AML-193 (cell line): Measurements from ENCODE around the gene GPC3.

Source experiments
- DNase-seq, 2 experiments: peaks; one replicate each; lab custom pipeline; 2025; lab: John Stamatoyannopoulos, UW

GPC3 gene

DNA sequence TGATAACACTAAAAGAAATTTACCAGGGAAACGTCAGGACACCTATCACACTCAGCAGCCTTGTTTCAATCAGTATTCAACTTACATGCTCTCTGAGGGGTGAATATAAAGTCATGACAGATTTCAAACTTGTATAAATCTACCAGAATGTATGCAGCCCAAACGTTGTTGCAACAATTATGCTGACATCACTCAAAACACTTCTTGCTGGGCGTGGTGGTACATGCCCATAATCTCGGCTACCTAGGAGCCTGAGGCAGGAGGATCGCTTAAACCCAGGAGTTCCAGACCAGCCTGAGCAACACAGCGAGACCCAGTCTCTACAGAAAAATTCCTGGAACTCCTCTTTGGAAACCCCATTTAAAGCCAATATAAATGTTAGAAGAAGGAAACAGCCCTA is 303.5 kb downstream of the GPC3 start:
- no peak for DNase-seq

DNA sequence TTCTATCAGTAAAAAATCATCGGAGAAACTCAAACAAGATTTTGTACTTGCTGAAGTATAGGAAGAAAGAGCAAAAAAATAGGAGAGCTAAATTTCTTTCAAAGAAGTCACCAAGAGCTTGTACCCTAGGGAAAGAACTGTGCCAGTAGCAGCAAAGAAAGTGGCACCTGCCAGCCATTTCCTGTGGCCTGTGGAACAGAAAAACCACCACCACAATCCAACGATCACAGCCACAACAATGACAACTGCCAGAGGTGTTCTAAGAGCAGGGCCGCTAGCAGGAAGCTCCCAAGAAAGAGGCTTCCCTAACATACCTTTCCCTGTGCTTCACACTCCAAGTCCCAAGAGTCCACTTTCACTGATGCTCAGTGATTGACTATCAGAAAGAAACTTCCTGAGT is 304.0 kb downstream of the GPC3 start:
- DNase-seq: no peak

DNA sequence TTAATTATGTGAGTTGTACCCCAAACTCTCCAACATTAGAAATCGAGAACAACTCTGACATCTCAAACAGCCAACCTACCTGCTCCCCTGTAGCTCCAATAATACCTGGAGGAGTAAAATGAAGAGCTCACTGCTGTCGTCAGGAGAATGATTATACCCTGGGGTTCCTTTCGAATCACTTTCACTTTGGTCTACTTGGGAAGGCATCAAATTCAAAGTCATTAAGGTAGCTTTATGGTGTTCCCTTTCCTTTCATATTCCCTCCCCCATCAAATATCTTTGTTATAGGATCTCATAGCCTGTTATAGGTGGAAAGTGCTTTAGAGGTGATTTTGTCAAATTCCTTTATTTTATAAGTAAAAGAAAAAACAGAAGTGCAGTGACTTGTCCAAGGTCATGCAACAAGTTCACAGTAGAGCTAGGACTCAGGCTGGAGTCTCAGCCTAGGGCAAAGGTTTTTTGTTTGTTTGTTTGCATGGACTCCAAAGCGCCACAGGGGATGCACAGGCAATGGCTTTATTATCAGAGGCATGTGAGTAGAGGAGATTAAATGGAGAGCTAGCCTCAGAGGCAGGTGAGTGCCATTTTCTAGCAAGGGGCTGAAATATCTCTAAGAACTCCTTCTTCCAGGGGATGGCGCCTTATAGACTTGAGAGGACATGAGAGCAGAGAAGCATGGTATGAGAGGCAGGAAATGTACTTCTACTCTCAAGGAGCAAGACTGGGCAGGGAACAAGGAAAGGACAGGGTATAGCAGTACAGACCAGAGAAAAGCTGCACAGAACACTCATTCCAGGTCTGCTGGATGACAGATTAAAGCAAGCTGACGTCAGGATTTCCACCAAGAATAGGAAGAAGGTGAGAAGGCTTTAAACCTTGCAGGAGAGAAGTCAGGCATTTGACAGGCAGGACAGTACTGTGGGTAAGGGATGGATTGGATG is 308.0 kb downstream of the GPC3 start:
- DNase-seq: no peak

DNA sequence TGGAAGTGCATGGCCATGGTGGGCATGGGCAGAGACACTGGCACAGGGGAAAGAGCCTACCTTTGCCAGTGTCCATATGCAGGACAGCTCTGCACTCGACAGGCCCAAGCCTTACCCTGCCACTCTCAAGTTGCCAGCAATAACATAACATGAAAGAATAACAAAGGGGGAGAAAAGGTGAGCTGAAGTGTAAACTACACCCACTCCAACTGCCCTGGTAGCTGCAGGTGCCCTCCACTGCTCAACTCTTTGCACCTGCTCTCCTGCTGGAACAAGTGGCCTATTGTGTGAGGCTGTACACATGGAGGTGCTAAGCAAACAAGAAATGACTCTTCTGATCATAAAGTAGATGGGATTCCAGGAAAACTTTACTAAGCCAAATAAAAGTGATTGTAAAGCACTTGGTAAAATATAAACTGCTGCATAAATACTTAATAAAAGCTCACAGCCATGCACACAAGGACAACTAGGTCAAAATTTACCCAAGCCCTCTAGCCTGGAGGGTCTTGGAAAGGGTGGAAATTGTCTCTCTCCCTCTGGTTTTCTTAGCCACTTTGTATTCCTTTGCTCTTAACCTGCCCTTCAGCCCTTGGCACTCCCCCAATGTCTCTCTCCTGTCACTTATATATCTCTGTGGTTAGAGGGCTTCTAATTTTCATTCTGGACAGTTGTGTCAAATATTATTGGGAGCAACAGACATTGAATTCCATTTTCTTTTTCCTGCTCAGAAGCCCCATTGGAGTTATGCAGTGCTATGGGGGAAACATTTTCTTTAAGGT is 308.9 kb downstream of the GPC3 start:
- no peak for DNase-seq

DNA sequence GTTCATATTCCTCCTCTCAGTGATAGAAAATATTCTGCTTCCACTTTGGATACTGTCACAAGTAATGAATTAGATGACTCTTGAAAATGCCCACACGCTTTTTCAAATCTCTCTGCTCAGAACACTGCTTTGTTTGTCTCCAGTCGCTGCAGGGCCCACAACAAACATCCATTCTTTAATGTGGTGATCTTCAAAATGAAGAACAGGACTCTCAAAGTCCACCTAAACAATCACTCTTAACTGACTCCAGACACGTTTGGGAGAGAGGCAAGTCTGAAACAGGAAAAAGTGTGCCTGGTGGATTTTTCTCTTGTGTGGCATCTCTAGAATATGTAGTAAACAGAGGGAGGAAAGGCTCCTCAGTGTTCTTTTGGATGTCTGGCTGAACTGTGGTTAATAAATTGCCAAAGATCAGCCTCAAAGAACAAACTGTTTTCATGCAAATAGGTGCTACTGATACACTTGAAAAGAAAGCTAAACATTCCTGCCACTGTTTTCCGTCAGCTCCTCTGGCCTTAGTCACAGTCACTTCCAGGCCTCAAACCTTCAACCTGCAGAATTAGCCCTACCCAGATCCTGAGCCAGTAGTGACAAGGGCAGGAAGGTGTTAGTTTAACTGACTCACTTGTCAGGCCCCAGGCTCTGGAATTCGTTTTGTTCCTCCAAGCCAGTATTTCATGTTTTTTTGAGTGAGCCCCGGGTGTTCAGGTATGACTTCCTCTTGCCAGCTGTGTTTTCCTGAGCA is 310.5 kb downstream of the GPC3 start:
- DNase-seq: no peak

DNA sequence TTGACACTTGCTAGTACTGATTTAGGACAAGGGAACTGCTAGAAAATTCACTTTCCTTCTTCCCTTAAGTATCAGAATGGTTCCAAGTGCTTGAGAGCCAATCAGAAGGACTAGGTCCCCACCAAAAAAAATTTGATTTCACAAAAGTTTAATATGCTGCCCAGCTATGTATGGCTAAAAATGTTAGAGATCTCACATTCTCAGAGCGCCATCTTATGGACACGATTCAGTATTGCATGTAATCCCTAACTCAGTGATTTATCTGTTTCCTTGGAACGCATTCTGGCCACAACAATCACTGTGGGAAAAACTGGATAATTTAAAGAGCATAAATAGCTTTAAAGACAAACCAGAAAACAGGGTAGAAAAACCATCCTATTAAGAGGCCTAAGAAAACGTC is 315.0 kb downstream of the GPC3 start:
- DNase-seq: peak in 1 of 2 experiments; percentile 0

DNA sequence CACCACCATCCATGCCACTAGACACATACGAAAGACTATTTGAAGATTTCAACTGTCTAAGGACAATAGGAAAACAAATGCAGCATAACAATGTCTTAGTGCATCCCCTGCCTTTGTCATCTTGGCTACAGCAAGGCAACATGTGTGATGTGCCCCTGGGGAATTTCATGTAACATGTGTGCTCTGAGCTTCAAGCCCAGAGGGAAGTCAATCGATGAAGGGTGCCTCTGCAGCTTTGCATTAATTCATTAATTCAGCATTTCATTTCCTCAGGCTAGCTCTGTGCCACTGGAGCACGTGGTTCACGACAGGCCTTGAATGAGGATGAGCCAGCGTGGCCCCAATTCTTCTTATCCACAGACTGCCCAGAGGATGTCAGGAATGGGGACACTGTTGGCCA is 316.2 kb downstream of the GPC3 start:
- no peak for DNase-seq

DNA sequence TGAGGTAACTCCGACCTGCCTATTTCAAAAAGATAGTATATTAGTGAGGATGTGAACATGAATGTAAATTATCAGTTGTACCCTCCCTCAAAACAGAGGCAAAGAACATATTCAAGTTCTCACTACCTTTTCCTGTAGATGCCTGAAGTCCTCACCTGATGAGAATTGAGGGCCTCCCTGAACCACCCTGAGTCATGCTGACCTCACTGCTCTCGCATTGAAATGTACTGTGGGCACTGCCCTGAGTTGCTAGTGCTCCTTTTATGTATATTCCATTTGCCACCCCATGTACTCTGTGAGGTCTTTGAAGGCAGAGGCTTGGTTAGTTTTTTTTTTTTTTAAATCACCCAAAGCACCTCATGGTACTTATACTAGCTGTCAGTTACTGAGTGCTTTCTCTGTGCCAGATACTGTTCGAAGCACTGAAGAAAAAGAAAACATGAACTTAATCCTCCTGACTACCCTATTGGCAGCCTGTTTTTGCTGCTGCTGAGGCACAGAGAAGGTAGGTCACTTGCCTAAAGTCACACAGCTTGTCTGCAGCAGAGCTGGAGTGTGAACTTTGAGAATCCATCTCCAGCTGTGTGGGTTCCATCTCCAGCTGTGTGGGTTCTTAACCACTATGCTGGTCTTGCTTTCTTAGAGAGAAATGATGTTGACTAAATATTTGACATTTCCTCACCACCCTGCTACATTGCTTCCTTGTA is 317.0 kb downstream of the GPC3 start:
- DNase-seq: no peak

DNA sequence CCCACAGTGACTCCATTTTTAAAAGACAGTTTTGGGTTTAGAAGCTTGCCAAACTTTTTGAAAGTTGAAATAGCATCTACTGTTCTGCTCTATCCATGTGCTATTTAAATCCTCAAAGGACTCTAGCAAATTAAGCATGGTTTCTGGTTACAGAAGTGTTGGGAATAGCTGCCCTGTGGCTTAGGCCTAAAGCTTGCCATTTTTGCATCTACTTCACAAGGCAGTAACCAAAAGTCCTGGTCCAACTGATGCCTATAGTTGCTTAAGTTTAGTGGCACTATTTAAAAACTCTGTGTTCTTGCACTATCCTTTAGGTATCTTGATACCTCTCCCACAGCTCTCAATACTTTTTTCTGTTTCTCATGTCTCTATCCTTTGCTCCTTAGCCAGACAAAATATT is 319.1 kb downstream of the GPC3 start:
- no peak for DNase-seq

DNA sequence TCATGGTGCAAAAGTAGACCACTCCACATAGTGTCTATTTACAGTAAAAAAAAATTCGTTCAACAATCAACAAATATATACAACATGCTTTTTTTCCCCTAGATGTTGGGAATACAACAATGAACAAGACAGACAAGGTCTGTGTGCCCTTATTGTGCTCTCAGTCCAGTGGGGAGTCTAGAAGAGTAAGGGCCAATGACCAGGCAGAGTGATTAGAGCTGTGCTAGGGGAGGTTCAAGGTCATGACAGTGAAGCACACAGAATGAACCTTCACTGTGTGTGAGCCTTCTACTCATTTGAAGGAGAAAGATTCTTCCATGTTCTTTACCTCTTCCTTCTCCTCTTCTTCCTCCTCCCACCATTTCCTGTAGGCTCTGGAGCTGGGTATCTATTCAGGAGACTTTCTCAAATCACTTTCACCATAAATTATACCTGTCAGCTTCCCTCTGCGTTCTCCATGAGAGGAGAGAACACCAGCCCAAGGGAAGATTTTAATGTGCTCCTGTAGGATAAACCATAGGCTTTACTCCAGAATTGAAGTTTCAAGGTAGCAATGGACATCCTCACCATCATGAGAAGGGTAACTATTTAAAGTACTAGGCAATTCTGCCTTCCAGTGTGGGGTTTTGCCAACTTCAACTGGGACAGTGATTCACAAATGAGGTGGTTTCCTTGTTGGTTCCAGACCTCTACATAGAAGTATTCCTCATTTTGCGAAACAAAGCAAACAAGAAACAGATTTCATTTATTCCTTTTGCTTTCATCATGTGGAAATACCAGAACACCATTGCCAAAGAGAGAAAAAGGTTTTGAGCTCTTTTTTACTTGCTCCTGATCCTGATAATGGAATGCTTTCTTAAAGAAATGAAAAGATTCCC is 323.2 kb downstream of the GPC3 start:
- DNase-seq: no peak

DNA sequence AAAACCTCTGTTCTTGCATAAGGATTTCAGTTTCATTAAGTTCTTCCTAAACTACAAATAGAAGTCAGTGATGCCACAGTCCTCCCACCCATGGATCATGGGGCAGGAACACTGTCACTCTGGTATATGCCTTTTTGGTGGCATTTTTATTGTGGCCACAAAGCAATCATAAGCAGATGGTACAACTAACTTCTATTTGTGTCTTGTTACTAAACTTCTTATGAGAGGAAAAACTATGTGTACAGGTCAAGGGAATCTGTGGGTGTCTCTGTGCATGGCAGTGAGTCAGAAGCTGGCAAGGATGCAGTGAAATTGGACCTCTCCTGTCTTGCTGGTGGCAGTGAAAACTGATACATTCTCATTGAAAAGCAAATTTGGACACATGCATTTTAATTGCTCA is 325.1 kb downstream of the GPC3 start:
- DNase-seq: no peak

DNA sequence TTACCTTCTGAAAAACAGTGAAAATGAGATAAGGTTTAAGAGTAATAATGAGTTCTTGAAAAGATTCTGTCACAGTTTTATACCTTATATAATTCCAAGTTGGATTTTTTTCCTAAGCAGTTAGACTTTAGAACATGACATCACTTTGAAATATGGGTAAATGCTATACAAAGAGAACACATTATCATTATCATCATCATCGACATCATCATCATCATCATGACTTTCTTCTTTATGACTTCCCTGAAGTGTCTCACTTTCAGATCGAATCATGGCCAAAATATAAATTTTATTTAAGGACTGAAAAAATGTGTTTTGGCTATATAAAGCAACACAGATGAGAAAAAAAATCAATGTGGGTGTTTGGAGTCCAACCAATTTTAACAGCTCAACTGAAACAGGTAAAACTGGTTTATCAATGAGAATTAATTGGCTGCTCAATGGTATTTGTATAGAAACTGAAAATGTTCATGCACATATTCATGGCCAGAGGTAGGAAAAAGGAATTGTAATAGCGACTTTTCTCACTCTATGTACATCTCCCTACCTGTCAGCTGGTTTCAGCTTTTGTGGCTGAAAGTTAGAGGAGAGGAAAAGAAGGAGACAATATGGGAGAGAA is 327.0 kb downstream of the GPC3 start:
- DNase-seq: no peak

DNA sequence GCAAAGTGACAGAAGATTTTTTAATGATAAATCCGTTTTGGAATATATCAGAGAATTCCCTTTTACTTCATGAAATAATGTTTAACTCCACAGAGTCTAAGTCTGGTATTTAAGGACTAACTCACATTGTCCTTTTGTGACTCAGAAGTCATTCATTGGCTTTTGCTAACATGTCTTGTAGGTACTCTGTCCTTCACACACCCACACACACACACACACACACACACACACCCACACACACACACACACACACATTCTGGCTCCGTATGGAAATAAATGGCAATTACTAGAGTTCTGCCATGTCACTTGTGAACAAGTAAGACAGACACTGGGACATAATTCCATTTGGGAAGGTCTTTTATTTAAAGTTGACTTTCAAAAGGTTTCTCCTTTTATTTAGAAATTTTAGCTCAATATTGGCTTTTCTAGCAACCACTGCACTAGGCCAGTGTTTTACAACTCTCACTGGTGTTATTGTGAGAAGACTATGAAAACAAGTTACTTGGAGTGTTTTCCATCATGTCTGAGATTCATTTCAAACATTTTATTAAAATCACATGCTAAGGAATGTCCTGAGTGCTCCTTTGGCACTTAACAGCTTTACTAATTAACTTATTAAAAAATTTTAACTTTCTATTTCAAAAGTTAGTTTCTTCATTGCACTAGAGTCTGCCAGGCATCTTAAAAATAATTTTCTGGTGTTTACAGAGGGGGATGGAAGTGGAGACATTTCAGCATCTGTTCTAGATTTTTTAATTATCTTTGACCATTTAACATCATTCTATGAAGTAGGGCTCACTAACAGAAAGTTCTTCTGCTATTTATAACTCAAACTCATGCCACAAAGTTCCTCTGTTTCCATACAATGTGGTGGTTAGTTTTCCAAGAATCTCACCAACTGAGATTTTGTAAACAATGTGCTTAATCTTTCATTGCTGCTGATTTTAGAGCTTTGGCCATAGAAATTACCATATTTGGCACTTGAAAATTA is 329.8 kb downstream of the GPC3 start:
- no peak for DNase-seq

DNA sequence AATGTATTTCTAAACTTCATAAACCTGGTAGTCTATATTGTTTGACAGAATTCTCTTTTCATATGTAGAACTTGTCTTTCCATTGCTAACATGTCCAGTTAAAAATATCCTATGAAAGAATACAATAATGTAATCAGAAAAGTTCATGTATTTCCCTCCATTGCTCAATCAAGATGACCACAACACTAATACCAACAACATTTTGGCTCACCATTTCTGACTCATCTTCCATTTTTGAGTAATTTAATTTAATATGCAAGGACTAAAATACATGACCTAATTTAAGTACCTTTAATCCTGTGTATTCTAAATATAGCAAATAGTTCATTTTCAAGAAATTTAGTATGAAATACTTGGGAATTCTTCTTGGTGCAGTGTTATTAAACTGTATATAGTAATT is 330.6 kb downstream of the GPC3 start:
- DNase-seq: no peak

DNA sequence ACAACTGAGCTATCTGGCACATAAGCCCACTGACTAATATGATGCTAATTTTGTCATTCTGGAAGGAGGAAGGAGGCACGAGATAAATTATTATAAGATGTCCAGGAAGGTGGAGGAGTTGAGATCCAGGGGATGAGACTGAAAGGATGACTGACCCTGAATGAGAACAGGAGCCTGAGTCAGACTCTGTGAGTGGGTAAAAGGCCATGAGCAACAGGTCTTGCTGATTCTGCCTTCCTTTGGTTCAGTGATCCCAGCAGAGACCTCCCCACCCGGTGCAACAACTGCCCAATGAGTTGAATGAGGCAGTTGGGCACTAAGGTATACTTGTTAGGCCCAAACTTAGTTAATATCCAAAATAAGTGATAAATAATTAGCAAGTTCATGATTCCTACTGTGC is 332.0 kb downstream of the GPC3 start:
- DNase-seq: no peak

DNA sequence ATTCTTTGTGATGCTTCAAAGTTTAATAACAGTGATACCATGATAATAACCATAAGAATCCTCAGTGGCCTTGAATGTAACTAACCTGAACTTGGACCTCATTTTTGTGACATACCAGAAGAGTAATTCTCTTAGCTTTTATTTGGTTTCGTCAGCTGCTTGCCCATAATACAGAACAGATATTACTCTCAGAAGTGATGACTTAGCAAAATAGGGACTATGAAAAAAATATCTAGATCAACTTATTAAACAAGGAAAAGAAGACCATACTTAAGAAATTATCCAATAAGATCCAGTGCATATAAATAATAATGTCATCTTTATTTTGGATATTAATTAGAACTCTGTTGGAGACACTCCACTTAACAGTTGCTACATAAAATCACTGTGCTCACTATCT is 333.2 kb downstream of the GPC3 start:
- DNase-seq: no peak

DNA sequence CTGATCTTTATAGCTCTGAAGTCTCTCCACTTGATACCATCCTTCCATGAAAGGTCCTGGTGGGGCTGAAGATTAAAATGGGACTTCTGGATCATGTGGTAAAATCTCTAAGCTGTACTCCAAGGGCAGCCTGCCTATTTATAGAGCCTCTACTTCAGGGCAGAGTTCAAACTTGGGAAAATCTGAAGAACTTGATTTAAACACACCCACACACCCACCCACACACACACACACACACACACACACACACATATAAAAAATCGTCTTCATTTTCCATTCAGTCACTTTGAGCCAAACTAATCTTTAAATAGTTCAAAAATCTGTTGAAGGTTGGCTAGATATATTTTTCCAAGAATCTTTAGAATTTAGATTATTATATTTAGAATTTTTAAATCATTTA is 335.2 kb downstream of the GPC3 start:
- DNase-seq: no peak

DNA sequence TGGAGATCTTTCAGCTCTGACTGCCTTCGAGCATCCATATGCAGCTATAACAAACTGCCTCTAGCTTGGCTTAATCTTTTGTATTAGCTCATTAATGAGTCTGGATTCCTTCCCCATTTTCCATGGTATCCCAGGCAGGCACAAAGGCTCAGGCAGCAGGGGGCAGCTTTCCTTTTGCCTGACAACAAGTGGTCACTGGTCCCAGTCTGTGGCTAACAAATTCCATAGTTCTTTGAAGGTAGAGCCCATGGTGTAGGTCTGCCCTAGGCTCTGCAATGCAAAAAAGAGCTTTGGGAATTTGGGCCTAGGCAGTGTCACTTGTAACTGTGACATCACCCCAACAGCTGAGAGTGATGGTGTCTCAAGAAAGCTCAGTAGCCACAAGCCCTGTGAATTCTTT is 335.7 kb downstream of the GPC3 start:
- DNase-seq: no peak

DNA sequence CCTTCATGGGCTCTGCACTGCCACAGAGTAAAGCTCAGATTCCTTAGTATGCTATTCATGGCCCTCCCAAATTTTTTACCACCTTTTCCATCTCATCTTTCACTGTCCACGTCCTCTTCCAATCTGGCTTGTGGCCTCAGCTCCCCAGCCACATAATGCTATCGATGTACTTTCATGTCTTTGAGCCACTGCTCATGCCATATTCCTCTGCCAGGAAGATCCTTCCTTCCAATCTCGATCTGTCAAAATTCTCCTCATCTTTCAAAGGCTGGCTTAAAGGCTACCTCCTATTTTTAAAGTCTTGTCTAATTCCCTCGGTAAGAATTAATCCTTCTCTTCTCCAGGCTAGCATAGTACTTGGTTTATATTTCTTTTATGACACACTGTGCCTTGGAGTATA is 336.8 kb downstream of the GPC3 start:
- DNase-seq: no peak
